Central memory CD4-positive, alpha-beta T cell (primary cell): Measurements from ENCODE around the gene ACER2.

ENCODE experiments used
- DNase-seq: peaks from one replicate; pipeline ENCODE4 v3.0.0; 2022

ACER2 gene

GRCh38 chr9:19456996-19457692 is 48.3 kb downstream of the ACER2 start:
- peak; percentile 54 for DNase-seq

GRCh38 chr9:19457693-19458009 is 48.8 kb downstream of the ACER2 start:
- no peak for DNase-seq

DNA sequence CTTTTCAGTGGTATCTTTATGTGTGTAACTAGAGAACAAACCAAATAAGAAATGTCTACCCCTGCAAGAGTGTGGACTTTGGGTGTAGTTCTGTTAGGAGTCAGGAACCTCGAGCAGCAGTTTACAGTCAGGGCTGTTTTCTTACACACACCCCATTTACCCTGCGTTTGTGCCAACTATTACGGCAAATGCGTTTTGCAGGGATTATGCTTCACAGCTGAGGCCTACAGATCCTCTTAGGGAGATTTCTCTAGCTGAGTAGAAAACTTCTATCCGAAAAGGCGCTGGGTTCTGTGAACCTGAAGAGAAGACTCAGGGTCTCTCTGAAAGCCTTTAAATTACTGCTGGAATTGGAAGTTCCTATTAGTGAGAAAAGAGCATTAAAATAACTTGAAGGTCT is 51.4 kb downstream of the ACER2 start:
- DNase-seq, result no peak

DNA sequence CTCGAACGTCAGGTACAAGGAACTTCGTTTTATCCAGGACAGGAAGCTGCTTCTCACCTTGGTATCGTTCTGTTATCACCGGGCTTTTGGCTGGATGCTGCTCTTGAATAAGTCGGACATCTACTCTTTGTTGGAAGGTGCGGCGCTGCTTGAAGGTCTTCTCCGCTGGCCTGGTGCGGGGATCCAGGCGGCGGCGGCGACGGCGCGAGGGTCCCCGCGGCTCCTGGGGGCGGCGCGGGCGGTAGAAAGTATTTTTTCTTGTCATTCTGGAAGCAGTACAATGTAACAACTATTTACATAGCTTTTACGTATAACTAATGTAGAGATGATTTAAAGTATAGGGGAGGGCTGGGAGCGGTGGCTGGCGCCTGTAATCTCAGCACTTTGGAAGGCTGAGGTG is 52.3 kb downstream of the ACER2 start:
- no peak for DNase-seq

GRCh38 chr9:19464061-19464763 is 55.4 kb downstream of the ACER2 start:
- DNase-seq, result no peak

DNA sequence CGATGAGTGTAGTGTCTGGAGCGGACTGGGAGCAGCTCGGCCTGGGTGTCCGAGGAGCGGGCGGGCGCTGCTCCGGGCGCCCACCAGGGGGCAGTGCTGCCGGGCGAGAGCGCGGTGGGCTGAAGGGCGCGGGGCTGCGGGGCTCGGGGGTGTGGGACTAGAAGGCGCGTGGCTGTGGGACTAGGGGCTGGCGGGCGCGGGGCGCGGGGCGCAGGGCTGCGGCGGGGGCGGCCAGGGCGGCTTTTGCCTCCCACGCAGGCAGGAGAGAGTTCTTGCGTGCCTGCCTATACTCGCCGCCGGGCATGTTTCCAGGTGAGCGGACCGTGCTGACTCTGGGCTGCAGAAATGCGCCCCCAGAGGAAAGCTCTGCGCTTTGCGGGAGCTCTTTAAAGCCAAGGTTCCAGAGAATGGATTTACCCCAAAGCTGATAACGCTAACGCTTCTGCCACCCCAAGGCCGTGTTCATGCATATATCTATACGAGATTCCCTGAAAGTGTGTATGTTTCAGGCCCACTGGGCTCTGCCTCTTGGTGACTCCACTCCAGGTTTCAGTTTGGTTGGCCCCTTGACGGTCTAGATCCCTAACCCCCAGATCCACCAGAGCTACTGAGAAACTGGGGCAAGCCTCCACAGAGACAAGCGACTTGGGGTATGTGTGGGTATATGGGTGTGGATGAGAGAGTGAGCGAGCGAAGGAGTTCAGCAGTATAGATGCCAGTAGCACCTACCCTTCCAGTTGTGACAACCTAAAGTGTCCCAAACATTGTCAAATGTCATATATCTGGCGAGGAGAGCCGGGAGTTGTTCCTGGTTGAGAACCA is 56.2 kb downstream of the ACER2 start:
- DNase-seq, result peak; percentile 61

DNA sequence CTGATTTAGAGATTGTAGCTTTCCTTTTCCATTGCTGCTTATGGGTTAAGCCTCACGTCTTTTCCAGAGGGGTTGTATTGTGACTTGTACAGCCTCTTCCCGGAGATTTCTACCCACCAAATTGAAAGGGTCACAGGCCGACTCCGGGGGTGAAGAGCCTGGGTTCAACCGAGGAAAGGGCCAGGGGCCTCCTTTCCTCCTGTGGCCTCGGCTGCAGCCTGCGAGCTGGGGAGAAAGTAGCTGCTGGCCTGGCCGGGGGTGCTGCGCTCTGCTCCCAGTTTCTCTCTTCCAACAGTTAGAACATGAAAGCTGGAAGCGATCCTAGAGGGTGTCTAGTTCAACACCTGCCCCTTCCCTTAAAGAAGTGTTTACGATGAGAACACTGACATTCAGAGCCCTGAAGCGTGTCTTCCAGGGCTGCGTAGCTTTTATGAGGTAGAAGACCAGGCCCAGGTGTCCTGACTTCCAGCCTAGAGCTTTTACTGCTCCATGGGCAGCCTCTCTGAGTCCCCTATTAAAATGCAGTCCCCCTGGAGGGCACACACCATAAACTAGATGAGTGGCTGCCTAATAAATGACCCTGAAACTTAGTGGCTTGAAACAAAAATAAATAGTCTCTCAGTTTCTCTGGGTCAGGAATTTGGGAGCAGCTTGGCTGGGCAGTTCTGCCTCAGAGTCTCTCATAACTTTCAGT is 56.9 kb downstream of the ACER2 start:
- no peak for DNase-seq

DNA sequence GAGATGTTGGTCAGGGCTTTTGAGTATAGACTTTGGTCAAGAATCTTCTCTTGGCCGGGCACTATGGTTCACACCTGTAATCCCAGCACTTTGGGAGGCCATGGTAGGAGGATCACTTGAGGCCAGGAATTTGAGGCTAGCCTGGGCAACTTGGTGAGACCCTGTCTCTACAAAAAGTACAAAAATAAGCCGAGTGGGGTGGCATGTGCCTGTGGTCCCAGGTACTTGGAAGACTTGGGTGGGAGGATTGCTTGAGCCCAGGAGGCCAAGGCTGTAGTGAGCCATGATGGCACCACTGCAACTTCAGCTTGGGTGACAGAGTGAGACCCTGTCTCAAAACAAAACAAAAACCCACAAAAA is 57.5 kb downstream of the ACER2 start:
- no peak for DNase-seq

- DNase-seq, result no peak
Measured at GRCh38 chr9:19469271-19469670, 60.5 kb downstream of the ACER2 start.

- no peak for DNase-seq
Measured at GRCh38 chr9:19470567-19470966, 61.8 kb downstream of the ACER2 start.

GRCh38 chr9:19470981-19471650 is 62.3 kb downstream of the ACER2 start:
- no peak for DNase-seq

GRCh38 chr9:19471737-19472648 is 63.2 kb downstream of the ACER2 start:
- DNase-seq, result peak; percentile 21

DNA sequence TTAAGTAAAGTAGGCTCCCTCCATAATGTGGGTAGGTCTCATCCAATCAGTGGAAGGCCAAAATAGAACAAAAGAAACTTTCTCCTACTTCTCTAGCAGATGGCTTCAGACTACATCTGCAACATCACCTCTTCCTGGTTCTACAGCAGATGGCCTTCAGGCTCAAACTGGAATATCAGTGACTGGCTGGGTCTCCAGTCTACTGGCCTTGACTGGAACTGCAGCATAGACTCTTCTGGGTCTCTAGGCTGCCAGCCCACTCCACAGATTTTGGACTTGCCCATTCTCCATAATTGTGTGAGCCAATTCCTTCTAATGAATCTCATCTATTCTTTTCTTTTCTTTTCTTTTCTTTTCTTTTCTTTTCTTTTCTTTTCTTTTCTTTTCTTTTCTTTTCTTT is 64.8 kb downstream of the ACER2 start:
- DNase-seq, result no peak

DNA sequence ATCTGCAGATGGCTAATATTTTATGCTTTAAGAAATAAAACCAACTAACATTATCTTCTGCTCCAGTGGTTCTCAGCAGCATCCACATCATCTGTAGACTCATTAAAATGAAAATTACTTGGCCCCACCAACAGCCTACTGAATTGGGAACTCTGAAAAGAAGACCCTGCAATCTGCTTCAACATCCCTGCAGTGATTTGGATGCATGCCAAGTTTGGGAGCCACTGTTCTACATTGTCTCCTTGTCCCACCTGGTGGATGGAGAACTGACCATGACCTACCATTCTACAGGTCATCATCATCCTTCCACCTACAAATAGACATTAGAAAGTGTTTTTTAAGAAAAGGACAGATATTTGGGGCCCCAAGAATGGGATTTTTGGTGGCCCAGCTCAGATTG is 71.1 kb downstream of the ACER2 start:
- DNase-seq, result no peak

DNA sequence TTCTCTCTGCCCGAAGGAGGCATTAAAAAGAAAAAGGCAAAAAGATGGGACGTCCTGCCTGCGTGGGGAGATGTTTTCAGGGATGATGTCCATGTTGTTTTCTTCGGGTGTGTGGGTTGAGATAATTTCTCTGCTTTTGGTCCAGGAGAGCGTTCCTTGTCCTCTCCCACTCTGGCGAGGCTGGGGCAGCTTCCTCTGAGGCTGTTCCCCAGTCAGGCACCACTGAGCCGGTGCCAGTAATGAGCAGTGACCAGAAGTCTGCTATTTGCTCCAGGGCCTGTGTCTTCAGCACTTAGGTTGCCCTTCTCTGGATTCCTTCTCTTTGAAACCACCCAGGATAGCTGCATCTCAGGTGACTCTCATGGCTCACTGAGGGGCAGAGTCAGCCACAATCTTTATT is 71.5 kb downstream of the ACER2 start:
- no peak for DNase-seq

DNA sequence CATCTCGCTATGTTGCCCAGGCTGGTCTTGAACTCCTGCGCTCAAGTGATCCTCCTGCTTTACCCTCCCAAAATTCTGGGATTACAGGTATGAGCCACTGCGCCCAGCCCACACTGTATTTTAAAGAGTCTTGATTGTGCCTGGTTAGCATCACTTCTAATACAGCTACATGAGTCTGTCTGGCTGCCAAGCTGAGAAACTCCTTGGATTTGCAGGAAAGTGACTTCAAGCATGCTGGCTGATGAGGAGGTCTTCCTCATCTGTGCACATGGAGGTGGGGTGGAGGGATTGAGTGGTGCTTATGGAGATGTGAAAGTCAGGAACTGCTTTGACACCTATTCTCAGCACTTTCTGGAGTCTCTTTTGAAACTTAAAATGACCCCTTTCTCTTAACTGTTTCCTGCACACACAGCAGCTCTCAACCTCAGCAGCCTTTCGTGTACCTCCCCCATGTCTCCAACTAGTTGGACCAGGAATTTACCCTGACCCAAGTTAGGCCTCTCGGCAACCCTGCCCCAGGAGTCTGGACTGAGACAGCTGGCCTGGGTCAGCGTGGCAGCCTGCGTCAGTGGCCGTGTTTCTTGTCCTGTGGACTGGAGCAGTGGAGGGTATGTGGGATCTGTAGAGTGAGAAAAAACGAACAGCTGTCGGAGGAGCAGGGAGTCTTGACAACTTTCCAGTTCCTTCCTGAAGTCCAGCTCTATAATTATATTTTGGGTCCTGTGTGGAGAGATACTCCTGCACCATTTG is 72.5 kb downstream of the ACER2 start:
- DNase-seq, result no peak

DNA sequence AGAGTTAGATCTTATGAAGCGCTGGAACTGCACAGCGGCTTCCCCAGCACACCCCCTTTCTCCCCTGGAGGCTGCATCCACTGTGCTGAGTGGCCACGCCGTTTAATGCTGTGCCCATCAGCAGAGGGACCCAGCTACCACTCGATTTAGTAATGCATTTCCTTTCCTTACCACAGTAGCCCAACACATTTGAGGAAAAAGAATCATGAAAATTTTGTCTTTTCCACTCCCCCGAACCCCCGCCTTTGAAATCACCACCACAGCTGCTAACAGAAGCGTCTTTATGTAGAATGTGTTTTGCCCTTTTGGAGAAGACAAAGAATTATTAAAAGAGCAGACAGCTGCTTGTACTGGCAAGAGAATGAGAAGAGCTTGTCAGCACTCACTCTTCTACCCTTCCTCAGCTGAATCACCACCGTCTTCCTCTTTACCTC is 73.2 kb downstream of the ACER2 start:
- no peak for DNase-seq

DNA sequence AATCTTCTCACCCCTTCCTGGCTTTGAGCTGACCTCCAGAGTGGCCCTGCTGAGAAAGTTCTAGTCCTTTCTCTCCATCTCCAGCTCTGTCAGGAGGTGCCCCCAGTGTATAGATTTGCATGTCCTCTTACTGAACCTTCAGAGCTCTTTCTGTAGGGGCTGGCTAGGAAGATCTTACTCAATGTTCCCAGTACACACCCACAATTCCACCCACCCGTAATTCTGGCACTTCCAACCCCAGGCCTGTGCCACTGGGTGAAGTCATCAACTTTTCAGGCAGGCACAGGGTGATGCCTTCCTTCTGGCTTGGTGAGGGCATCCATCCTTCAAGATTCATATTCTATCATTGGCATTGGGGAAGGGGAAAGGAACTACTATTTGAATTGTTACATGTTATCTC is 75.9 kb downstream of the ACER2 start:
- no peak for DNase-seq

- DNase-seq, result no peak
Measured at GRCh38 chr9:19485193-19485592, 76.4 kb downstream of the ACER2 start.

DNA sequence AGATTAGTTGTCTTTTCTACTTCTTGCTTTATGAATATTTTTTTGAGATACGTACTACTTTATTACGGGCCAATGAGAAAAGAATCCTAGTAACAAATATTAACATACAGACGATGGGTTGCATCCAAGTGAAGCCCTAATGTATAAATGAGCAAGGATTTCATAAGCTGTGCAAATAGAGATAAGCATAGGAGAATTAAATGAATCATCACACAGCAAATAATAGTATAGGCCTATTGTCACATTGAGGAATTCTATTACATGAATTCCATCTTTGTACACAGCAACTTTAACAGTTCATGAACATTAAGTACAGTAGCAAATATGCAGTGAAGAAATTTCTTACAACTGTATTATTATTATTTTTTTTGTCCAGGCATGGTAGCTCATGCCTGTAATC is 78.0 kb downstream of the ACER2 start:
- DNase-seq, result no peak

DNA sequence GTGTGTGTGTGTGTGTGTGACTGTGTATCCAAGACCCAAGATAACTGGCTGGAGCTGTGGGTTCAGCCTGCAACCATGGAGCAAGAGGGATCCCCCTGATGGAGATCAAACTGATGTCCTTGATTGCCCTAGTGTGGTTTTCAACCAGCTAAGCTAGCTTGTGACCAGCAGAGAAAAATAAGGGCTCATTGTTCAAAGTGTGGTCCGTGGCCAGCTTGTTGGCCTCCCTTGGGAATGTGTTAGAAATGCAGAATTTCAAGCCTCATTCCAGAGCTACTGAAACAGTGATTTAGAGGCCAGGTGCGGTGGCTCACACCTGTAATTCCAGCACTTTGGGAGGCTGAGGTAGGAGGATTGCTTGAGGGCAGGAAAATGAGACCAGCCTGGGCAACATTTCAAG is 79.9 kb downstream of the ACER2 start:
- DNase-seq, result no peak
